GM18517 (cell line): ENCODE measurements around the gene IRS2.

Experiments
- ATAC-seq: cut with Tn5 transposase; IDR thresholded peaks from one replicate; pipeline ENCODE4 v1.9.1; 2021; ENCODE audit warnings: mild to moderate bottlenecking, moderate library complexity; ENCODE audit not compliant: unreplicated experiment

IRS2 gene

GRCh38 chr13:109756778-109757177 lies 29.6 kb downstream of the IRS2 start:
- no peak for ATAC-seq

GRCh38 chr13:109755997-109756396 lies 30.4 kb downstream of the IRS2 start:
- no peak for ATAC-seq

- ATAC-seq: no peak
Measured at GRCh38 chr13:109755551-109755950, 30.8 kb downstream of the IRS2 start.

- ATAC-seq: no peak
Measured at GRCh38 chr13:109751477-109751876, 34.9 kb downstream of the IRS2 start.

- ATAC-seq: no peak
Measured at GRCh38 chr13:109750221-109750775, 36.1 kb downstream of the IRS2 start.

GRCh38 chr13:109749365-109749764 lies 37.0 kb downstream of the IRS2 start:
- no peak for ATAC-seq

- no peak for ATAC-seq
Measured at GRCh38 chr13:109748677-109749076, 37.7 kb downstream of the IRS2 start.

- ATAC-seq: no peak
Measured at GRCh38 chr13:109747524-109747923, 38.9 kb downstream of the IRS2 start.

- ATAC-seq: no peak
Measured at GRCh38 chr13:109746364-109746763, 40.0 kb downstream of the IRS2 start.

GRCh38 chr13:109745702-109746101 lies 40.7 kb downstream of the IRS2 start:
- ATAC-seq: no peak

GRCh38 chr13:109745060-109745459 lies 41.3 kb downstream of the IRS2 start:
- ATAC-seq: no peak

GRCh38 chr13:109744512-109745051 lies 41.8 kb downstream of the IRS2 start:
- ATAC-seq: no peak

- peak; percentile 87 for ATAC-seq
Measured at GRCh38 chr13:109743706-109744453, 42.5 kb downstream of the IRS2 start.

- ATAC-seq: no peak
Measured at GRCh38 chr13:109741966-109742365, 44.4 kb downstream of the IRS2 start.

- no peak for ATAC-seq
Measured at GRCh38 chr13:109740721-109741120, 45.7 kb downstream of the IRS2 start.

- no peak for ATAC-seq
Measured at GRCh38 chr13:109740121-109740520, 46.3 kb downstream of the IRS2 start.

GRCh38 chr13:109738298-109738746 lies 48.1 kb downstream of the IRS2 start:
- no peak for ATAC-seq

GRCh38 chr13:109737606-109738005 lies 48.8 kb downstream of the IRS2 start:
- no peak for ATAC-seq

GRCh38 chr13:109737046-109737573 lies 49.3 kb downstream of the IRS2 start:
- no peak for ATAC-seq

- no peak for ATAC-seq
Measured at GRCh38 chr13:109735436-109735966, 50.9 kb downstream of the IRS2 start.

GRCh38 chr13:109734002-109734785 lies 52.2 kb downstream of the IRS2 start:
- no peak for ATAC-seq
